Heart left ventricle (tissue), 16 donors: ENCODE results near the gene ZBTB8B. TPM values are rescaled to one million over a fixed set of nuclear protein-coding genes. Genes with fewer than 3 reads are reported as not detected.
A peak's percentile ranks its signal among the peaks of the same experiment; 100 is the strongest.

Source experiments
- ATAC-seq, 4 donors: fragments of 200-7000 bp; cut with Tn5 transposase; one replicate each; pipeline ENCODE4 v1.9.1; 2020 to 2022; ENCODE audit warnings: moderate library complexity in 4 of 4, mild to moderate bottlenecking in 3 of 4, moderate number of reproducible peaks in 1 of 4
- DNase-seq, 5 donors: peaks; one replicate each; pipeline ENCODE4 v3.0.0-alpha.2; 2020
- H3K27ac ChIP-seq, 12 donors: fragments of 200-600 bp; sonication (generic) in 4 of 12; one replicate each; pipeline versions ENCODE4 v1.5.0 to v1.8.0; 2016 to 2022; ENCODE audit warnings: mild to moderate bottlenecking in 2 of 12
- H3K27me3 ChIP-seq, 9 donors: fragments of 200-600 bp; sonication (generic) in 2 of 9; one replicate each; pipeline versions ENCODE4 v1.5.1 to v1.8.0; 2016 to 2022; ENCODE audit warnings: mild to moderate bottlenecking in 3 of 9
- H3K36me3 ChIP-seq, 9 donors: fragments of 200-600 bp; sonication (generic) in 2 of 9; one replicate each; pipeline versions ENCODE4 v1.5.0 to v1.8.0; 2018 to 2022; ENCODE audit warnings: mild to moderate bottlenecking in 2 of 9
- H3K4me1 ChIP-seq, 12 donors: fragments of 200-600 bp; sonication (generic) in 4 of 12; one replicate each; pipeline versions ENCODE4 v1.5.0 to v1.8.0; 2016 to 2022; ENCODE audit warnings: mild to moderate bottlenecking in 3 of 12
- H3K4me3 ChIP-seq, 12 donors: fragments of 200-600 bp; sonication (generic) in 4 of 12; one replicate each; pipeline versions ENCODE4 v1.5.0 to v1.8.0; 2017 to 2022; ENCODE audit warnings: mild to moderate bottlenecking in 9 of 12, moderate library complexity in 4 of 12
- H3K9me3 ChIP-seq, 12 donors: fragments of 200-600 bp; sonication (generic) in 4 of 12; one replicate each; pipeline versions ENCODE4 v1.5.0 to v1.8.0; 2016 to 2022; ENCODE audit warnings: mild to moderate bottlenecking in 1 of 12
- POLR2A ChIP-seq, 2 donors: fragments of 450-650 bp; IDR thresholded peaks; one replicate each; pipeline ENCODE4 v1.6.1; 2017; ENCODE audit warnings: antibody characterized with exemption in 2 of 2, mild to moderate bottlenecking in 2 of 2, moderate library complexity in 2 of 2
- WGBS, 4 donors: extraction: QIAGEN DNeasy Blood & Tissue Kit in 2 of 4; methylation state at CpG; one replicate each; pipeline versions ENCODE4 v1.1.5 to v1.1.7; 2013 to 2018; 5-methylcytosine and 5-hydroxymethylcytosine counted together
- intact Hi-C, 10 donors: fragments of 100-400 bp; cut with DNase I; formaldehyde crosslinking; loops; one replicate each; pipeline versions ENCODE4 v1.11.1 to v1.14.2; 2022
- long read RNA-seq, 3 donors: library from polyadenylated mRNA; unstranded; transcript quantifications; one replicate each; pipeline ENCODE4 v2.0.0, GENCODE V29; 2020 to 2021
- polyA plus RNA-seq, 2 donors: library from polyadenylated mRNA; stranded (reverse); fragments of 200-250 nt; gene quantifications; one replicate each; pipeline ENCODE4 v1.2.3, GENCODE V29; 2013
- total RNA-seq, 9 donors: library from RNA; depleted of rRNA in 2 of 9; stranded (reverse); fragments of >200 nt in 2 of 9; fragmentation: NEBNext Ultra II Directional in 3 of 9; extraction: Animal tissue kit (Norgen Biotek cat#: 25700) in 3 of 9; gene quantifications; one replicate each; pipeline versions ENCODE4 v1.1.0 to v1.2.4, GENCODE V29; 2016 to 2023
- TF ChIP-seq, protein P1 (sequence below), 12 donors: fragments of 200-600 bp; sonication (generic) in 4 of 12; IDR thresholded peaks; one replicate each; pipeline versions ENCODE4 v1.5.0 to v1.8.0; 2018 to 2022; ENCODE audit warnings: antibody characterized with exemption in 12 of 12, mild to moderate bottlenecking in 5 of 12
- donor health status: ischemic (EF 13 %, LVEDD 7.1; RV severe dilation, severe dysfunction).
- donor health status: healthy with polysubstance abuse.
- donor health status: DM: no; HTN: yes; CAD: no.
- donor health status: DM: no; HTN: no; CAD: no.
- donor health status: ischemic (EF 25% LVEDD 6.9; RV normal size, moderate dysfunction).
- donor health status: ischemic (EF 25% LVEDD 5.7; RV mildly dilated, moderate dysfunction).
- donor health status: healthy.
- donor health status: DM: yes; HTN: yes; CAD: no.
- donor health status: ischemic (EF 35%, LVEDD 5.7; RV mildly dilated, moderate dysfunction).
- donor health status: nonischemic (EF 11% LVEDD 7.7; RV severe dilation, severe dysfunction).
- donor health status: DM: yes; HTN: yes; CAD: no.
- donor health status: PGD.
- donor health status: ischemic (EF 29% LVEDD 5.4; RV normal size, mild dysfunction).
- donor health status: nonischemic (EF 23%, LVEDD 6.1; RV moderate dilation, normal function).

Gene ZBTB8B
- total RNA-seq, result under 1 TPM in 1 of 9 donors, not detected in 8; 0.02 TPM
- under 1 TPM in 1 of 2 donors, not detected in 1; 0.01 TPM for polyA plus RNA-seq
- long read RNA-seq, donor 1, result 0 reads
- long read RNA-seq, donor 2, result 0 reads
- long read RNA-seq, donor 3, result 0 reads

DNA sequence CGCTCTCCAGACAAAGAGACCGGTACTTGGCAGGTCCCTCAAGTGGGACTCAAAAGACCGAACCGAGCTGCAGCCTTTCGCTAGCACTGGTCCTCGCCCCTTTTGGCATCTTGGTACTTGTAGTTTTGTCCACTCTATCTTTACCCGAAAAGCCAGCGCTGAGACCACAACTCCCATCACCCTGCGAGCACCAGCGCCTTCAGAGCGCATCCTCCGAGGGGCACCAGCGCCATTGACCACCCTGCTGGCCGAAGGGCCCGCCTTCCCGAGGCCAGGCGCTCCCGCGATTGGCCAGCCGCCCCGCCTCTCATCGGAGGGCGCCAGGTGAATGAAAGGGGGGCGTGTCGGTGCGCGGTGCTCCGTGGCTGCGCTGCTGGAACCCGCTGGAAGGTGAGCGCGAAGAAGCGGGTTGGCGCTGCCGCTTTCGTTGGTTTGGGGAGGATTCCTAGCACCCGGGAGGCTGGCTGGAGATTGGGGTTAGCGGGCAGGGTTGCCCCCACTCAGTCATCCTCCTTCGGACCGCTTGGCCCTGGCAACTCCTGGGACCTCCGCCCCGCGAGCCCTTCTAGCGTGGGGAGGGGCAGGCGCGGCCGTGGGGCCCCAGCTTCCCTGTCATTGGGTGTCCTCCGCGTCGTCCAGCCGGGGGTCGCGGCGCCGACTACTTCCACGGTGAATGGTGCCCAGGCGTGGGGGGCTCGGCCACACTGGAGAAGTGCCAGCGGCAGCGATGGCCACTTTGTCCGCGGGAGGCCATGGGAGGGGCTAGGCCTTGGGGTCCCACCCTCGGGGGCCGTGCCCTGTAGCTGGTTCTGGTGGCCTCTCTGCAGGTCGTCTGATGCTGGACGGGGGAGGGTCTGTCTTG, at the start of gene ZBTB8B:
TSS of gene ZBTB8B (plus strand) at position 357 of the 862 bp plus-strand sequence. CDS start 5,553 bp downstream, outside the sequence.
- TF ChIP-seq POLR2A (IDR thresholded peaks at IDR 0.05), result no peak
- TF ChIP-seq, protein P1, sequence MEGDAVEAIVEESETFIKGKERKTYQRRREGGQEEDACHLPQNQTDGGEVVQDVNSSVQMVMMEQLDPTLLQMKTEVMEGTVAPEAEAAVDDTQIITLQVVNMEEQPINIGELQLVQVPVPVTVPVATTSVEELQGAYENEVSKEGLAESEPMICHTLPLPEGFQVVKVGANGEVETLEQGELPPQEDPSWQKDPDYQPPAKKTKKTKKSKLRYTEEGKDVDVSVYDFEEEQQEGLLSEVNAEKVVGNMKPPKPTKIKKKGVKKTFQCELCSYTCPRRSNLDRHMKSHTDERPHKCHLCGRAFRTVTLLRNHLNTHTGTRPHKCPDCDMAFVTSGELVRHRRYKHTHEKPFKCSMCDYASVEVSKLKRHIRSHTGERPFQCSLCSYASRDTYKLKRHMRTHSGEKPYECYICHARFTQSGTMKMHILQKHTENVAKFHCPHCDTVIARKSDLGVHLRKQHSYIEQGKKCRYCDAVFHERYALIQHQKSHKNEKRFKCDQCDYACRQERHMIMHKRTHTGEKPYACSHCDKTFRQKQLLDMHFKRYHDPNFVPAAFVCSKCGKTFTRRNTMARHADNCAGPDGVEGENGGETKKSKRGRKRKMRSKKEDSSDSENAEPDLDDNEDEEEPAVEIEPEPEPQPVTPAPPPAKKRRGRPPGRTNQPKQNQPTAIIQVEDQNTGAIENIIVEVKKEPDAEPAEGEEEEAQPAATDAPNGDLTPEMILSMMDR (IDR thresholded peaks at IDR 0.05), result peak in 1 of 12 donors; percentile 2
- Histone ChIP-seq H3K9me3 (no peaks in the 10 kb centered on the region), H3K4me3 (peak within 1 kb of the TSS; percentile 25 to 58 (median 52)), H3K27me3 (peaks cover 5 to 66% (median 22%) of the 10 kb centered on the region in 9 donors), H3K4me1 (peaks cover 0 to 16% (median 10%) of the 10 kb centered on the region in 12 donors), H3K27ac (no peak within 1 kb of the TSS), H3K36me3 (no peaks in the 10 kb centered on the region)
- ATAC-seq, result peak; percentile 94 to 97 (median 96)
- intact Hi-C loops, result no loop called here
- DNase-seq, result peak; percentile 63 to 80 (median 74)
- 0 to 2% (median 1%) methylated on average over 30 to 66 of the region's 66 CpGs for WGBS, 4 donors

DNA sequence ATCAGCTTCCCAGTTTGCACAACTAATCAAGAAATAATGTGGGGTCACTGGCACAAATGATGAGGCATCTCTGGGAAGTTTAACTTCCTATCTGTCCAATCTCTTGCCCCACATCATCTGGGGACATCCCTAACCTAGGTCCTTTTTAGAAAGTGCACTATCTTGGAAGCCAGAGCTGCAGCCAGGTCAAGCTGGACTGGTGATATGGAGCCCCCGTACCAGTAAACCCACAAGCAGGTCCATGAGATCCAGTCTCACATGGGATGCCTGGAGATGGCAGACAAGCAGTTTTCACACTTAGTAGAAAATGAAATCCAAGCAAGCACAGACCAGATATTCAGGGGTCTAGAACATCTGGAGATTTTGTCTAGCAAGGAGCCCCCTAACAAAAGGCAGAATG, 43.1 kb upstream of the ZBTB8B start:
- ATAC-seq (no peak), DNase-seq (no peak)
- Histone ChIP-seq H3K36me3 (no peaks in the 10 kb centered on the region), H3K4me3 (no peak overlapping the region), H3K9me3 (peaks cover 0 to 14% (median 3%) of the 10 kb centered on the region in 12 donors), H3K4me1 (peaks cover 0 to 5% (median 3%) of the 10 kb centered on the region in 12 donors), H3K27me3 (peaks cover 0 to 32% (median 9%) of the 10 kb centered on the region in 9 donors), H3K27ac (no peak overlapping the region)
- WGBS, 4 donors, result 82 to 100% (median 90%) methylated on average over 1 of the region's 1 CpG
- TF ChIP-seq, protein P1 (IDR thresholded peaks at IDR 0.05), result no peak
- intact Hi-C loops, result no loop called here

DNA sequence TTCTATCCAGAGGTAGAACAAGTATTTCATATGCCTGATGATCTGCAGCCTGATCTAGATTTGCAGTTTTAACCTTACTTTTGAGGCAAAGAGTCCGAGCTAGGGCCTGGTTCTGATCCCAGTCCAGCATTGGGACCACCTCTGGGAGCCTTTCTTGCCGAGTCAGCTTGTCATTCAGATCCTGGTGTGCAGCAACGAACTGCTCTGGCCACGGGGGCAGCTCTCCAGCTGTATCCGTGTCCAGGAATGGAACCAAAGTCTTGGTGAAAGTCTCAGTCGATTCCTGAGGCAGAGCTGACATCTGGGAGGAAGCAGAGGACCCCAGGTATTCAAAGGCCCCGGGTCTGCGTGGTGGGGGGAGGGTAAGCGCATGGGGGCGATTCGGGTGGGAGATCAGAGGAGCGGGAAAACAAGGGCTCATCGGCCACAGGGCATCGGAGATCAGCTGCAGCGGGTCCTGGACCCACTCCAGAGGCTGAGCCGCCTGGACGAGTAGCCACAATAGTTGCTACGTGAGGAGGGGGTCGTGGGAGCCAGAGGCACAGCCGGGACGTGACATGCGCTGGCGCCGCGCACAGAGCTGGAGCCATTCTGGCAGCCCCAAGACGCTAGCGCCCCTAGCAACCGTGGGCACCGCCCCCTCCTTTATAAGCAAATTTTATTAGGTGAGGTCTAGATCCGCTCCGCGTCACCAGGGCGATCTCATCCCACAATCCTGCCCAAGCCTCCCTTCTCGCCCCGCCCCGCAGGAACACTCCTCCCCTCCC, 38.2 kb upstream of the ZBTB8B start:
- DNase-seq (peak in 1 of 5 donors; percentile 33), ATAC-seq (no peak)
- Histone ChIP-seq H3K9me3 (no peaks in the 10 kb centered on the region), H3K36me3 (no peaks in the 10 kb centered on the region), H3K4me3 (peak overlapping the region in 9 of 12 donors; percentile 21 to 47 (median 37)), H3K27me3 (peaks cover 0 to 33% (median 9%) of the 10 kb centered on the region in 9 donors), H3K27ac (no peak overlapping the region), H3K4me1 (peaks cover 0 to 9% (median 4%) of the 10 kb centered on the region in 12 donors)
- TF ChIP-seq, protein P1 (IDR thresholded peaks at IDR 0.05), result no peak
- TF ChIP-seq POLR2A (IDR thresholded peaks at IDR 0.05), result no peak
- WGBS, 4 donors, result 5 to 14% (median 9%) methylated on average over 22 to 36 of the region's 36 CpGs
- intact Hi-C loops, result no loop called here
